PFSK-1 (cell line): ENCODE measurements around the gene CHAC1.

Source experiments
- FOXP2 ChIP-seq: optimal IDR thresholded peaks from 2 replicates; pipeline ENCODE3; 2011; ENCODE audit warnings: borderline replicate concordance, control low read depth, inconsistent platforms; ENCODE audit not compliant: insufficient read depth; ENCODE audit errors: extremely low read length, extremely low read depth
- POLR2AphosphoS5 ChIP-seq: IDR thresholded peaks from 2 replicates; pipeline ENCODE4 v1.6.1; 2012; ENCODE audit warnings: low read depth, mild to moderate bottlenecking, control low read depth, low read length, moderate library complexity
- SIN3A ChIP-seq: IDR thresholded peaks from 2 replicates; pipeline ENCODE4 v1.6.1; 2012; ENCODE audit warnings: mild to moderate bottlenecking, low read length, moderate library complexity, borderline replicate concordance; ENCODE audit not compliant: insufficient read depth
- TAF1 ChIP-seq: IDR thresholded peaks from 2 replicates; pipeline ENCODE4 v1.6.1; 2012; ENCODE audit warnings: low read length, control low read depth, borderline replicate concordance; ENCODE audit not compliant: insufficient read depth
- TF ChIP-seq, protein P1 (sequence below), 2 experiments: IDR thresholded peaks; 2 replicates each; pipeline versions ENCODE4 v1.6.1 to v1.8.0; 2011 to 2012; ENCODE audit warnings: low read depth in 2 of 2, low read length in 2 of 2, control low read depth in 1 of 2, inconsistent platforms in 1 of 2, mild to moderate bottlenecking in 1 of 2, moderate library complexity in 1 of 2; ENCODE audit not compliant: insufficient read depth in 1 of 2

CHAC1 gene

DNA sequence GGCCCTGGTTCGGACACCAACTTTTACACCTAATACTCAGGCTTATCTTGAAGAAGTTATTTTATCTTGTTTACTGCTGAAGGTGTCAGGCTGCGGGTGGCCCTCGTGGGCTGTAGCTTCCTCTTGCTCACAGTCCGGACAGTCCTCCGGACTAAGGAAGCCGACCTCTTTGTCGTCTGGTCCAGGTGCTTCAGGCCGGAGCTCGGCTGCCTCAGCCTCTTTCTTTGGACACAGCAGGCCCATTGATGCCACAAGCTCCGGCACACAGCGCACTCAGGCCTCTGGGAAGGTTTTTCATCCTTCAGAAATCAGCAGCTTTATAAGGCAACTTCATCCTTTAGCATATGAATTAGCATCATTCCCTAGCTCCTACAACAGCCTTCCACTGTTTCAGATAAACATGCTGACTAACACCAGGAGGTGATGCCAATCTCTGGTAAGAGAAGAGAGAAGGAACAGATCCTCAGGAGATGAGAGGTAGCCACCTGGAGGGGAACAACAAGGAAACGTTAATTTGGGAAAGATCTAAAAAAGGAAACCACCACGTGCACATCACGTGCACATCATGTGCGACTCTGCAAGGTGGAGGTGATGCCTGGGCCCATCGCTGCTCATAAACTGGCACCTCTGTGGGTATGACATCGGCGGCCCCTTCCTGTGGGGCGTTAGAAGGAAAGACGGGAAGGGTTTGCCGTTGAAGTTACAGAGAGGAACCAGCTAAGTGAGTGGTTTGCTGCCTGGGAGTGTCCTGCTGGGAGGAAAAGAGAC lies 4.4 kb upstream of the CHAC1 start:
- TF ChIP-seq SIN3A (no peak), FOXP2 (no peak), TAF1 (no peak), POLR2AphosphoS5 (no peak)
- TF ChIP-seq, protein P1, sequence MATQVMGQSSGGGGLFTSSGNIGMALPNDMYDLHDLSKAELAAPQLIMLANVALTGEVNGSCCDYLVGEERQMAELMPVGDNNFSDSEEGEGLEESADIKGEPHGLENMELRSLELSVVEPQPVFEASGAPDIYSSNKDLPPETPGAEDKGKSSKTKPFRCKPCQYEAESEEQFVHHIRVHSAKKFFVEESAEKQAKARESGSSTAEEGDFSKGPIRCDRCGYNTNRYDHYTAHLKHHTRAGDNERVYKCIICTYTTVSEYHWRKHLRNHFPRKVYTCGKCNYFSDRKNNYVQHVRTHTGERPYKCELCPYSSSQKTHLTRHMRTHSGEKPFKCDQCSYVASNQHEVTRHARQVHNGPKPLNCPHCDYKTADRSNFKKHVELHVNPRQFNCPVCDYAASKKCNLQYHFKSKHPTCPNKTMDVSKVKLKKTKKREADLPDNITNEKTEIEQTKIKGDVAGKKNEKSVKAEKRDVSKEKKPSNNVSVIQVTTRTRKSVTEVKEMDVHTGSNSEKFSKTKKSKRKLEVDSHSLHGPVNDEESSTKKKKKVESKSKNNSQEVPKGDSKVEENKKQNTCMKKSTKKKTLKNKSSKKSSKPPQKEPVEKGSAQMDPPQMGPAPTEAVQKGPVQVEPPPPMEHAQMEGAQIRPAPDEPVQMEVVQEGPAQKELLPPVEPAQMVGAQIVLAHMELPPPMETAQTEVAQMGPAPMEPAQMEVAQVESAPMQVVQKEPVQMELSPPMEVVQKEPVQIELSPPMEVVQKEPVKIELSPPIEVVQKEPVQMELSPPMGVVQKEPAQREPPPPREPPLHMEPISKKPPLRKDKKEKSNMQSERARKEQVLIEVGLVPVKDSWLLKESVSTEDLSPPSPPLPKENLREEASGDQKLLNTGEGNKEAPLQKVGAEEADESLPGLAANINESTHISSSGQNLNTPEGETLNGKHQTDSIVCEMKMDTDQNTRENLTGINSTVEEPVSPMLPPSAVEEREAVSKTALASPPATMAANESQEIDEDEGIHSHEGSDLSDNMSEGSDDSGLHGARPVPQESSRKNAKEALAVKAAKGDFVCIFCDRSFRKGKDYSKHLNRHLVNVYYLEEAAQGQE (IDR thresholded peaks at IDR 0.05; ENCODE audit: insufficient read depth in 1 of 2, low read depth in 2 of 2, low read length in 2 of 2), result no peak

- TF ChIP-seq, protein P1 (IDR thresholded peaks at IDR 0.05; ENCODE audit: insufficient read depth in 1 of 2, low read depth in 2 of 2, low read length in 2 of 2), result no peak
- no peak for TF ChIP-seq FOXP2
Observed at GRCh38 chr15:40949756-40950207, 3.5 kb upstream of the CHAC1 start.

- TF ChIP-seq FOXP2, result no peak
- no peak for TF ChIP-seq SIN3A
- TF ChIP-seq, protein P1 (IDR thresholded peaks at IDR 0.05; ENCODE audit: insufficient read depth in 1 of 2, low read depth in 2 of 2, low read length in 2 of 2), result no peak
- TF ChIP-seq POLR2AphosphoS5, result no peak
Observed at GRCh38 chr15:40951764-40952163, 1.5 kb upstream of the CHAC1 start.

DNA sequence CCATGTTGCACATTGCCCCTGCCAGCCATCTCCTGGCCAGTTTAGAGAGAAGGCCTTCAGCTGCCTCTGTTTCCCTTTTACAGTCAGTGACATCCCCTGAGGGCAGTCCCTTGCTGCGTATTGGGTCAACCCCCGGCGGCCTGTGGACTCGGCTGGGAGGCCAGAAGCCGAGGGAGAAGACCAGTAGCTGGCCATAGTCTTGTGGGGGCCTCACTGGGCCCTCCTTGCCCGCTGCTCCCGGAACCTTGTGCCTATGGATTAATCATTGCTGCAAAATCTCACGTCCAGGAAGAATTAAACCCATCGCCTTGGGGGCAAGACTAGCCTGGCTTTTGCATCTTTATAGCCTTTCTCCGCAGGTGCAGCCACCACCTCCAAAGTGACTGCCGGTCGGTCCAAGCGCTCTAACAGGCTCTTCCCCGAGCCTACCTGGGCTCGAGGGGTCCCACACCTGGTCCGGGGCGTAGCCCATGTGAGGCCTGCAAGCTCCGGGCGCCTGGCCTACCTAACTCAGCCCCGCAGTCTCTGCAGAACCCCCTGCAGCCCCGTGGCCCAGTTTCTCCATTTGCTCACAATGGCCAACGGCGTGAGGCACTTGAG lies 870 bp upstream of the CHAC1 start:
- TF ChIP-seq SIN3A, result no peak
- no peak for TF ChIP-seq TAF1
- no peak for TF ChIP-seq POLR2AphosphoS5
- TF ChIP-seq, protein P1 (IDR thresholded peaks at IDR 0.05; ENCODE audit: insufficient read depth in 1 of 2, low read depth in 2 of 2, low read length in 2 of 2), result no peak
- no peak for TF ChIP-seq FOXP2

DNA sequence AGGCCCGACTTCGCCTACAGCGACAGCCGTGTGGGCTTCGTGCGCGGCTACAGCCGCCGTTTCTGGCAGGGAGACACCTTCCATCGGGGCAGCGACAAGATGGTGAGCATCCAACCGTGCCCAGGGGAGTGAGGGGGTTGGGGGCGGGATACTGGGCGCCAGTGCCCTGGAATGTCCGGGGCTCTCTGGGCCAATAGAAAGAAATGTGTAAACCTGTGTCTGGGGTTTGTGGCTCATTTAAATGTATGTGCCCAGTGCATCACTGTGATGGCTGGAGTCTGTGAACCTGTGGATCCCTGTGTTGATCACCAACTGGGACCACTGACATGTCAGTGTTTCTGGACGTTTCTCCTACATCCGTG lies 423 bp downstream of the CHAC1 start:
- TF ChIP-seq, protein P1 (IDR thresholded peaks at IDR 0.05; ENCODE audit: insufficient read depth in 1 of 2, low read depth in 2 of 2, low read length in 2 of 2), result no peak
- TF ChIP-seq FOXP2 (no peak), SIN3A (no peak), POLR2AphosphoS5 (no peak), TAF1 (no peak)
